HepG2 (cell line): ENCODE measurements around the gene TEX29.

Experiments used
- ARNT ChIP-seq: fragments of 450-650 bp; IDR thresholded peaks from 2 replicates; pipeline ENCODE4 v1.6.1; 2017
- E2F1 ChIP-seq: sonication (generic); formaldehyde crosslinking; IDR thresholded peaks from 2 replicates; pipeline ENCODE4 v1.5.0; 2020; ENCODE audit warnings: missing genetic modification reagents
- FOXK2 ChIP-seq: fragments of 450-650 bp; IDR thresholded peaks from 2 replicates; pipeline ENCODE4 v1.6.1; 2016
- KLF6 ChIP-seq: IDR thresholded peaks from 2 replicates; pipeline ENCODE4 v1.8.0; 2016; ENCODE audit warnings: missing biosample characterization, missing genetic modification reagents
- MEIS2 ChIP-seq: sonication (generic); formaldehyde crosslinking; IDR thresholded peaks from 2 replicates; pipeline ENCODE4 v1.9.0; 2021; ENCODE audit warnings: mild to moderate bottlenecking, missing genetic modification reagents
- NR2F6 ChIP-seq, 2 experiments: IDR thresholded peaks; 2 replicates each; pipeline ENCODE4 v1.6.1; 2016; ENCODE audit warnings: antibody characterized with exemption in 1 of 2, mild to moderate bottlenecking in 1 of 2
- PHF8 ChIP-seq: sonication (generic); formaldehyde crosslinking; IDR thresholded peaks from 2 replicates; pipeline ENCODE4 v1.5.0; 2020; ENCODE audit warnings: missing genetic modification reagents
- RARG ChIP-seq: sonication (generic); formaldehyde crosslinking; IDR thresholded peaks from 2 replicates; pipeline ENCODE4 v1.4.0; 2020; ENCODE audit warnings: low read depth, mild to moderate bottlenecking, missing genetic modification reagents
- TBL1XR1 ChIP-seq: fragments of 150-350 bp; IDR thresholded peaks from 2 replicates; pipeline ENCODE4 v1.6.1; 2014; ENCODE audit warnings: borderline replicate concordance, low read length; ENCODE audit not compliant: partially characterized antibody
- ZNF10 ChIP-seq: sonication (generic); formaldehyde crosslinking; IDR thresholded peaks from 2 replicates; pipeline ENCODE4 v1.4.0; 2020; ENCODE audit warnings: mild to moderate bottlenecking, low read depth, missing genetic modification reagents, borderline replicate concordance
- ZNF678 ChIP-seq: sonication (generic); formaldehyde crosslinking; IDR thresholded peaks from 2 replicates; pipeline ENCODE4 v1.4.0; 2020; ENCODE audit warnings: mild to moderate bottlenecking, missing genetic modification reagents
- ZNF709 ChIP-seq: sonication (generic); formaldehyde crosslinking; IDR thresholded peaks from 2 replicates; pipeline ENCODE4 v1.5.0; 2020; ENCODE audit warnings: mild to moderate bottlenecking, missing genetic modification reagents
- TF ChIP-seq, protein P1 (sequence below): sonication (generic); formaldehyde crosslinking; IDR thresholded peaks from 2 replicates; pipeline ENCODE4 v1.4.0; 2020; ENCODE audit warnings: missing genetic modification reagents, borderline replicate concordance

DNA sequence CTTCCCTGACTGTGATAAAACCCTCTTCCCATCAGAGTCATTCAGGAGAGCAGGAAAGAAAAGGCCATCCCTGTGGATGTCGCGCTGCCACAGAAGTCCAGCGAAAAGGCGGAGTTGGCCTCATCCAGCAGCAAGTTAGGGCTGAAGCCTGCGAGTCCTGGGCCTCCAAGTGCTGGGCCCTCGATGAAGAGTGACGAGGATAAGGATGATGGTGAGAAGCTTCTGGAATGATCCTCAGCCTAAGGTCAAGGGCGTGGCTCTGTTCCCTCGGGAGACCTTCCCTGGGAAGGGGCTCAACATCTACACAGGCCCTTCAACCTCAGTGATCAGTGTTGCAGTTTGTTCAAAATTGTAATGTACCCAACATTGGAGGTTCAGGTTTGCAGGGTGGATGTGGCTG is 22.3 kb downstream of the TEX29 start:
- no peak for TF ChIP-seq ZNF10 (CRISPR knock-in tag)
- TF ChIP-seq, protein P1, sequence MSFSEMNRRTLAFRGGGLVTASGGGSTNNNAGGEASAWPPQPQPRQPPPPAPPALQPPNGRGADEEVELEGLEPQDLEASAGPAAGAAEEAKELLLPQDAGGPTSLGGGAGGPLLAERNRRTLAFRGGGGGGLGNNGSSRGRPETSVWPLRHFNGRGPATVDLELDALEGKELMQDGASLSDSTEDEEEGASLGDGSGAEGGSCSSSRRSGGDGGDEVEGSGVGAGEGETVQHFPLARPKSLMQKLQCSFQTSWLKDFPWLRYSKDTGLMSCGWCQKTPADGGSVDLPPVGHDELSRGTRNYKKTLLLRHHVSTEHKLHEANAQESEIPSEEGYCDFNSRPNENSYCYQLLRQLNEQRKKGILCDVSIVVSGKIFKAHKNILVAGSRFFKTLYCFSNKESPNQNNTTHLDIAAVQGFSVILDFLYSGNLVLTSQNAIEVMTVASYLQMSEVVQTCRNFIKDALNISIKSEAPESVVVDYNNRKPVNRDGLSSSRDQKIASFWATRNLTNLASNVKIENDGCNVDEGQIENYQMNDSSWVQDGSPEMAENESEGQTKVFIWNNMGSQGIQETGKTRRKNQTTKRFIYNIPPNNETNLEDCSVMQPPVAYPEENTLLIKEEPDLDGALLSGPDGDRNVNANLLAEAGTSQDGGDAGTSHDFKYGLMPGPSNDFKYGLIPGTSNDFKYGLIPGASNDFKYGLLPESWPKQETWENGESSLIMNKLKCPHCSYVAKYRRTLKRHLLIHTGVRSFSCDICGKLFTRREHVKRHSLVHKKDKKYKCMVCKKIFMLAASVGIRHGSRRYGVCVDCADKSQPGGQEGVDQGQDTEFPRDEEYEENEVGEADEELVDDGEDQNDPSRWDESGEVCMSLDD (CRISPR knock-in tag), result no peak
- no peak for TF ChIP-seq RARG (CRISPR knock-in tag)
- no peak for TF ChIP-seq PHF8
- TF ChIP-seq KLF6 (CRISPR knock-in tag), result no peak
- no peak for TF ChIP-seq TBL1XR1
- no peak for TF ChIP-seq ZNF678 (CRISPR knock-in tag)
- no peak for TF ChIP-seq FOXK2
- TF ChIP-seq E2F1 (CRISPR knock-in tag), result no peak
- TF ChIP-seq ARNT, result no peak
- no peak for TF ChIP-seq ZNF709
- no peak for TF ChIP-seq MEIS2 (CRISPR knock-in tag)
- no peak for TF ChIP-seq NR2F6 (IDR thresholded peaks at IDR 0.05)
- no peak for TF ChIP-seq NR2F6 (CRISPR knock-in tag; IDR thresholded peaks at IDR 0.05)
